ENCODE data around the gene C3orf20.

GRCh38 chr3:14761866-14762265, 86.9 kb downstream of the C3orf20 start:
- TF ChIP-seq ZNF274 (IDR thresholded peaks at IDR 0.05; ENCODE audit: low read depth, low read length) (no peak), SUZ12 (IDR thresholded peaks at IDR 0.05; ENCODE audit: extremely low read depth, insufficient read depth, insufficient read length) (no peak)
